RWPE1 (cell line): ENCODE measurements around the gene ANKHD1.

Experiments
- CTCF ChIA-PET: fragments of 350-600 bp; sonication (Branson Sonifier 250); formaldehyde crosslinking; extraction: SDS; loops from one replicate; lab custom pipeline; 2021; lab: Yijun Ruan, JAX
- POLR2A ChIA-PET: fragments of 400-600 bp; formaldehyde crosslinking; extraction: SDS; loops from one replicate; lab custom pipeline; 2020; ENCODE audit warnings: antibody characterized with exemption; ENCODE audit not compliant: low non-redundant PET; lab: Yijun Ruan, JAX
- DNase-seq: peaks from one replicate; pipeline ENCODE4 v3.0.0; 2012; ENCODE audit warnings: low spot score
- H3K27ac ChIP-seq: fragments of 450-650 bp; 2 replicates; pipeline ENCODE4 v1.5.1; 2017
- TF ChIP-seq, protein P1 (sequence below): fragments of 450-650 bp; conservative IDR thresholded peaks from 2 replicates; pipeline ENCODE4 v1.5.1; 2017; ENCODE audit warnings: low read depth, mild to moderate bottlenecking

ANKHD1 gene

GRCh38 chr5:140546851-140547507, 145.3 kb downstream of the ANKHD1 start:
- no peak for DNase-seq
- CTCF ChIA-PET, result interaction anchor here (0.6 to 2.9 kb wide), 11 partner anchors 11 to 174 kb away, joined by 3 to 21 read pairs (median 4); partner anchors contain the start of genes IK, NDUFA2, SRA1 and TMCO6
- POLR2A ChIA-PET, result interaction anchor here (0.7 to 2.7 kb wide), 5 partner anchors 10 to 117 kb away, joined by 3 to 18 read pairs (median 4); partner anchors contain the start of genes IK, NDUFA2 and SRA1
- peak overlapping the region; percentile 86 for H3K27ac ChIP-seq
- TF ChIP-seq, protein P1, sequence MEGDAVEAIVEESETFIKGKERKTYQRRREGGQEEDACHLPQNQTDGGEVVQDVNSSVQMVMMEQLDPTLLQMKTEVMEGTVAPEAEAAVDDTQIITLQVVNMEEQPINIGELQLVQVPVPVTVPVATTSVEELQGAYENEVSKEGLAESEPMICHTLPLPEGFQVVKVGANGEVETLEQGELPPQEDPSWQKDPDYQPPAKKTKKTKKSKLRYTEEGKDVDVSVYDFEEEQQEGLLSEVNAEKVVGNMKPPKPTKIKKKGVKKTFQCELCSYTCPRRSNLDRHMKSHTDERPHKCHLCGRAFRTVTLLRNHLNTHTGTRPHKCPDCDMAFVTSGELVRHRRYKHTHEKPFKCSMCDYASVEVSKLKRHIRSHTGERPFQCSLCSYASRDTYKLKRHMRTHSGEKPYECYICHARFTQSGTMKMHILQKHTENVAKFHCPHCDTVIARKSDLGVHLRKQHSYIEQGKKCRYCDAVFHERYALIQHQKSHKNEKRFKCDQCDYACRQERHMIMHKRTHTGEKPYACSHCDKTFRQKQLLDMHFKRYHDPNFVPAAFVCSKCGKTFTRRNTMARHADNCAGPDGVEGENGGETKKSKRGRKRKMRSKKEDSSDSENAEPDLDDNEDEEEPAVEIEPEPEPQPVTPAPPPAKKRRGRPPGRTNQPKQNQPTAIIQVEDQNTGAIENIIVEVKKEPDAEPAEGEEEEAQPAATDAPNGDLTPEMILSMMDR, result no peak

GRCh38 chr5:140547508-140548299, 146.1 kb downstream of the ANKHD1 start, which contains the start of gene EIF4EBP3:
Gene EIF4EBP3, plus strand, starts transcription at chr5:140547662. Its CDS starts 76 bp downstream, at chr5:140547738.
- TF ChIP-seq, protein P1, result peak; percentile 63
- H3K27ac ChIP-seq, result peak within 1 kb of the TSS; percentile 86
- peak; percentile 97 for DNase-seq
- POLR2A ChIA-PET, result interaction anchor here (0.7 to 2.7 kb wide), 5 partner anchors 10 to 116 kb away, joined by 3 to 18 read pairs (median 4); partner anchors contain the start of genes IK, NDUFA2 and SRA1
- CTCF ChIA-PET, result interaction anchor here (0.5 to 2.9 kb wide), 15 partner anchors 9 to 199 kb away, joined by 3 to 21 read pairs (median 4); partner anchors contain the start of genes CD14, IK, NDUFA2 and SRA1

- TF ChIP-seq, protein P1, result no peak
- DNase-seq, result peak; percentile 16
- ChIA-PET POLR2A (interaction anchor here (0.9 to 2.7 kb wide), 2 partner anchors 9 to 99 kb away, joined by 4 to 18 read pairs; partner anchors contain the start of genes IK, NDUFA2 and SRA1), CTCF (interaction anchor here (0.5 to 2.9 kb wide), 11 partner anchors 9 to 200 kb away, joined by 3 to 21 read pairs (median 4); partner anchors contain the start of genes SRA1 and TMCO6)
- peak overlapping the region; percentile 86 for H3K27ac ChIP-seq
Observed at GRCh38 chr5:140548300-140548688, 146.7 kb downstream of the ANKHD1 start.

DNA sequence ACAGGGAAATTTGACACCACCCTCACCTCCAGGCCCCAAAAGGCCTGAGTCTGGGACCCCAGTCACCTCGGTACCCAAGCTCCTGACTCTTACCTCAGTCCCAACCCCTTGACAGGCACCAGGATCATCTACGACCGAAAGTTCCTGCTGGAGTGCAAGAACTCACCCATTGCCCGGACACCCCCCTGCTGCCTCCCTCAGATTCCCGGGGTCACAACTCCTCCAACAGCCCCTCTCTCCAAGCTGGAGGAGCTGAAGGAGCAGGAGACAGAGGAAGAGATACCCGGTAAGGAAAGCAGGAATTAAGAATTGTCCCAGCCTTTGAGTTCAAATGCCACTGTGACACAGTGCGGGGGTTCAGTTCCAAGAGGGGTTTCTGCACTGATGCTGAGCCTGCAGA, 147.2 kb downstream of the ANKHD1 start:
- CTCF ChIA-PET, result interaction anchor here (1.6 to 2.9 kb wide), 2 partner anchors 90 to 172 kb away, joined by 8 to 21 read pairs; partner anchors contain the start of gene TMCO6
- POLR2A ChIA-PET, result interaction anchor here (0.9 to 2.7 kb wide), 3 partner anchors 8 to 99 kb away, joined by 4 to 18 read pairs (median 4); partner anchors contain the start of genes IK, NDUFA2 and SRA1
- no peak for DNase-seq
- TF ChIP-seq, protein P1, result no peak
- peak overlapping the region; percentile 86 for H3K27ac ChIP-seq

GRCh38 chr5:140549237-140550144, 147.9 kb downstream of the ANKHD1 start:
- TF ChIP-seq, protein P1, result no peak
- H3K27ac ChIP-seq, result peak overlapping the region; percentile 86
- CTCF ChIA-PET, result interaction anchor here (0.7 to 2.9 kb wide), 3 partner anchors 79 to 171 kb away, joined by 3 to 21 read pairs (median 8); partner anchors contain the start of gene TMCO6
- POLR2A ChIA-PET, result interaction anchor here (0.9 to 1.0 kb wide), 3 partner anchors 8 to 98 kb away, joined by 3 to 4 read pairs (median 4); partner anchors contain the start of genes IK, NDUFA2 and SRA1
- DNase-seq, result peak; percentile 23
